Measurements from ENCODE around the gene IGLL5.

DNA sequence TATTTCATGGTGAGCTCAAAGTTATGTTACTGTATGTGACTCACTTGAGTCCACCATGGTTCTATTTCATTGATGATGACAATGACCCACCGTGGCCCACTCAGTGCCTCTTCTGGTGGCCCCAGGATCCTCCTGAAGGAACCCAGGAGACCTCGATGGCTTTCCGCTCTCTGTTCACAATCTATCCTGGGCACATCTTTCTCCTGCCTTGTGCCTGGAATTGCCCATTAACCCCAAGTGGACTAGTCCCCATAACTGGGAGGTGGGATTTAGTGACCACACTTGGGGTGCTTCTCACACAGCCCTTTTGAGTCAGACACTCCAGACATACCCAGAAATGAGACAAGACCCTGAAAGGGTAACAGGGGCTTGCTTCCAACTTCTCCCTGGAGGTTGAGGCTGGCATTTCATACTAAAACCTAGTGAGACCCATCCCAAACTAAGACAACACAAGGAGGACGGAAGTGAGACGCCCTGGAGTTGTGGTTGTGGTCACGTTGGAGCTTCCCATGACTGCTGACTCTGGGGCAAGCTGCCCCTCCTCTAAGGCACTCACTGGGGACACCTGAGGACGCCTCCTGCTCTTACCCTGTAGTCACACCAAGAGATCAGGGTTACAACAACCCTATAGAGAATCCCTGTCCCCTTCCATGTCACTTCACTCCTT lies 22.1 kb downstream of the IGLL5 start:
- TF ChIP-seq CTCF (conservative IDR thresholded peaks at IDR 0.05; ENCODE audit: low read depth, low read length) (no peak), EZH2phosphoT487 (IDR thresholded peaks at IDR 0.05; ENCODE audit: borderline replicate concordance, low read length) (no peak), EZH2 (IDR thresholded peaks at IDR 0.05; ENCODE audit: low read length, unreplicated experiment) (no peak)

Measured in PC-3 (cell line).